WI38 (cell line): ENCODE data around the gene FNTB.
A peak's percentile ranks its signal among the peaks of the same experiment; 100 is the strongest.

ENCODE experiments used
- H3K4me3 ChIP-seq: 2 replicates; pipeline ENCODE4 v1.5.1; 2011; ENCODE audit warnings: low read depth, mild to moderate bottlenecking, control low read depth, low read length
- TF ChIP-seq, protein P1 (sequence below): IDR thresholded peaks from 2 replicates; pipeline ENCODE4 v1.5.1; 2012; ENCODE audit warnings: low read depth, mild to moderate bottlenecking, control low read depth, low read length

The FNTB gene, protein sequence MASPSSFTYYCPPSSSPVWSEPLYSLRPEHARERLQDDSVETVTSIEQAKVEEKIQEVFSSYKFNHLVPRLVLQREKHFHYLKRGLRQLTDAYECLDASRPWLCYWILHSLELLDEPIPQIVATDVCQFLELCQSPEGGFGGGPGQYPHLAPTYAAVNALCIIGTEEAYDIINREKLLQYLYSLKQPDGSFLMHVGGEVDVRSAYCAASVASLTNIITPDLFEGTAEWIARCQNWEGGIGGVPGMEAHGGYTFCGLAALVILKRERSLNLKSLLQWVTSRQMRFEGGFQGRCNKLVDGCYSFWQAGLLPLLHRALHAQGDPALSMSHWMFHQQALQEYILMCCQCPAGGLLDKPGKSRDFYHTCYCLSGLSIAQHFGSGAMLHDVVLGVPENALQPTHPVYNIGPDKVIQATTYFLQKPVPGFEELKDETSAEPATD

DNA sequence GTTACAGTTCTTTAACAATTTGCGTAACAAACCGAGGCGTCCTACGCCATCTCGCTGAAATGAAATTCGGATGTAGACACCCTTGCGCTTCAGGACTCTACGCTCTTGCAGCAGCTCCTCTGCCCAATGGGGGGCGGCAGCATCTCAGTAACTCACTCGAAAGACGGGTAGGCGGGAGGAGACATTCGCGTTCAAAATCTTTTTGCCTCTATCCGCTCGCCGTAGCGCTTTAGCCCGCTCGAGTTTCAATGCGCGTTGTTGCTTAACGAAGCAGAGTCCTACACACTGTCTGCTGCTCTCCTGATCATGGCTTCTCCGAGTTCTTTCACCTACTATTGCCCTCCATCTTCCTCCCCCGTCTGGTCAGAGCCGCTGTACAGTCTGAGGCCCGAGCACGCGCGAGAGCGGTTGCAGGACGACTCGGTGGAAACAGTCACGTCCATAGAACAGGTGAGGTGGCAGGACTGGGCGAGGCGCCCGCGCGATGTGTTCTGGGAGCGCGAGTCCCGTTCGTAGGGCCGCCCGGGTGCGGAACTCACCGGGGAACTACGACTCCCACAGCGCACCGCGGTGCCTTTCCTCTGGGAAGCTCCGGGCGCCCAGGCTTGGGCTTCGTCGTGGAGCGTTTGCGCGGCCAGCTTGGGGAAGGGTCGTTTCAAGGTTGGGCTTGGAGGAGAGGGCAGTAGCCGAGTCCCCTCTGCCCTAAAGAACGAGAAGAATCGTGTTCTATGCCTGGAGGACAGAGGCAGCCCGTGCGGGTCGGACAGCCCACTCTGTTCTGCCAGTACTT is at the start of gene FNTB:
Gene FNTB, plus strand, starts transcription at position 248 of the 790 bp plus-strand sequence. Its CDS starts 59 bp downstream, at position 307.
- H3K4me3 ChIP-seq, result peak within 1 kb of the TSS; percentile 96
- TF ChIP-seq, protein P1, sequence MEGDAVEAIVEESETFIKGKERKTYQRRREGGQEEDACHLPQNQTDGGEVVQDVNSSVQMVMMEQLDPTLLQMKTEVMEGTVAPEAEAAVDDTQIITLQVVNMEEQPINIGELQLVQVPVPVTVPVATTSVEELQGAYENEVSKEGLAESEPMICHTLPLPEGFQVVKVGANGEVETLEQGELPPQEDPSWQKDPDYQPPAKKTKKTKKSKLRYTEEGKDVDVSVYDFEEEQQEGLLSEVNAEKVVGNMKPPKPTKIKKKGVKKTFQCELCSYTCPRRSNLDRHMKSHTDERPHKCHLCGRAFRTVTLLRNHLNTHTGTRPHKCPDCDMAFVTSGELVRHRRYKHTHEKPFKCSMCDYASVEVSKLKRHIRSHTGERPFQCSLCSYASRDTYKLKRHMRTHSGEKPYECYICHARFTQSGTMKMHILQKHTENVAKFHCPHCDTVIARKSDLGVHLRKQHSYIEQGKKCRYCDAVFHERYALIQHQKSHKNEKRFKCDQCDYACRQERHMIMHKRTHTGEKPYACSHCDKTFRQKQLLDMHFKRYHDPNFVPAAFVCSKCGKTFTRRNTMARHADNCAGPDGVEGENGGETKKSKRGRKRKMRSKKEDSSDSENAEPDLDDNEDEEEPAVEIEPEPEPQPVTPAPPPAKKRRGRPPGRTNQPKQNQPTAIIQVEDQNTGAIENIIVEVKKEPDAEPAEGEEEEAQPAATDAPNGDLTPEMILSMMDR, result peak; percentile 80

DNA sequence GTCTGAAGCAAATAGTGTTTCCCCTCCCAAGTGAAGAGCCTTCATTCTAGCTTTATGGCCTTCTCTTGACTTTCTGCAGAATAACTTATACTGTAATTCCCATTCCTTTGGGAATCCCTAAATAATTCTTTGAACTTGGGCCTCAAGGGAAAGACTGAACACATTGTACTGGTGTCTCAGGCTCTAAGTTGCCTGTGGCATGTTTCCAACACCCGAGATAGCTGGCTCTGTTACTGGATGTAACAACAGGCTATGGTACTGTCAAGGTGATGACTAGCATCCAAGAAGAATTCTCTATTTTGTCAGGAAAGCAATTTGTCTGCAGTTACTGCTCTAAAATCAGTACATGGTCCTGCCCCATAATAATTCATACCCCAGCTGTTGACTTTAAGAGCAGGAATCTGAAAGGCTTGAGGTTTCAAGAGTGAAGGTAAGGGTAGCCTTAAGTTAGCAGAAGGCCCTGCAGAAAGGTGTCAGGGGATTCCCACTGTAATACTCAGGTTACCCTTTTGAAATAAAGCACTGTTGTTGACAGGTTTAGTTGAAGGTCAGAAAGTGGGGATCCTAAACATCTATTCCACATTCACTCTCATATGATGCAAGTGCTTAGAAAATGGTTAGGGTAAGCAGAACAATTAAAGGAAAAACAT is 49.4 kb upstream of the FNTB start:
- TF ChIP-seq, protein P1, result no peak
- no peak overlapping the region for H3K4me3 ChIP-seq

DNA sequence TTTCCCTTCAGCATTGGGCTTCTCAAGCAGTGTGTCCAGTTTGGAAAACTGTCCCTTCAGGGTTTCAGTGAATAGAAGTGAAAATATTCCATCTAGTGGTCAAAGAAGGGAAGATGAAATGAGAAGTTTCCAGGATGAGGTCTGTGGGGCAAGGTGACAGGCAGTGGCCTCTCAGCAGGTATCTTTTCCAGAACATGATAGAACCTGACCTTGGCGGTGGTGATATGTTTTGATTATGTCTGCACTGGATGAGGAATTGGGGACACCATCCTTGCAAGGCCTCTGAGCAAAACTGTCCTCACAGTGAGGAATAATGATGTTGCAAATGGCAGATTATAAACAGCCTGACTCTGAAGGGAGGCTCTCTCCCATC is 48.9 kb upstream of the FNTB start:
- no peak overlapping the region for H3K4me3 ChIP-seq
- TF ChIP-seq, protein P1, result peak; percentile 9; the same call in 1 of the 2 replicates

DNA sequence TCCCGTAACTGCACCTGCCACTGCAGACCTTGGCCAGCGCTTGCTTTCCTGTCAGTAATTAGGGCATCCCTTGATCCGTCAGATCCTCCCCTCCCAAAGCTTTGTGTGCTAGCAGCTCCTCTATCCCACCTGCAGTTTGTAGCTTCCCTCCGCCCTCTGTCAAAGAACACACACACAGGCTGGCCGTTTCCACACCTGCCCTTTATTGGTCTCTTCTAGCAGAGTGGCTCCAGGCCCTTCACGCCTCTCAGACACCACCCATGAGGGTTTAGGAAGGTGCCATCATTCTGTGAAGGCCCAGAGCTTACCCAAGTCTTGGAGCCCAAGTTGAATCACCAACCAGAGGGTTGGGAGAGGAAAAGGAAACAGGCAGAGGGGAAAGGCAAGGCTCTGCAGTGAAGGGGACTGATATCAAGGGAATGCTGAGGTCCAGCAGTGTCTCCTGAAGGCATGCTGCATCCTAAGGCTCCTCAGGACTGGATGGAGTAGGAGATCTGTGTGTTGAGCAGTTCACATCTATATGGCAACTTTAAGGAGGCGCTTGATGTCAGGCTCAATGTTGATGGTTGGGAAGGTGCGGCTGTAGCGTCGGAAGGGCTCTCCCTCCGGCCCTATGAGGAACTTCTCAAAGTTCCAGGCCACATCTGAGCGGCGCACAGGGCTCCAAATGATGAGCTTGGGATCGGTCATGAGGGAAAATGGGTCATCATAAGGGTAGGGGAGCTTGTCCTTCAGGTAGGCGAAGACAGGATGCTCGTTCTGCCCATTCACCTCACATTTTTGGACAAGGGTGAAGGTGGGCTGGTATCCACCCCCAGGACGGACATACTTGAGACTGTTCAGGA is 47.5 kb upstream of the FNTB start:
- H3K4me3 ChIP-seq, result no peak overlapping the region
- TF ChIP-seq, protein P1, result no peak

DNA sequence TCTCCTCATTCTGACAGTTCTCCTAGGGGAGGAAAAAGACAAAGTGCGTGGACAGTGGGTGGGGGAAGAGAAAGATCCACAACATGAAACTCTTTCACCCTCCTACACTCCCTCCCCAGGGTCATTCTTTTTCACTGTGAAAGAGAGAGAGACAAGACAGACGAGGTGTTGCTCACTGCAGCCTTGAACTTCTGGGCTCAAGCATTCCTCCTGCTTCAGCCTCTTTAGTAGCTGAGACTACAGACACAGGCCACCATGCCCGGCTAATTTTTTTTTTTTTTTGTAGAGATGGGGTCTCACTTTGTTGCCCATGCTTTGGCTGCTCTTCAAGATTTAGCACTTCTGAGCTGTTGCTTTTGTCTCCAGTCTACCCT is 46.9 kb upstream of the FNTB start:
- no peak overlapping the region for H3K4me3 ChIP-seq
- TF ChIP-seq, protein P1, result no peak

DNA sequence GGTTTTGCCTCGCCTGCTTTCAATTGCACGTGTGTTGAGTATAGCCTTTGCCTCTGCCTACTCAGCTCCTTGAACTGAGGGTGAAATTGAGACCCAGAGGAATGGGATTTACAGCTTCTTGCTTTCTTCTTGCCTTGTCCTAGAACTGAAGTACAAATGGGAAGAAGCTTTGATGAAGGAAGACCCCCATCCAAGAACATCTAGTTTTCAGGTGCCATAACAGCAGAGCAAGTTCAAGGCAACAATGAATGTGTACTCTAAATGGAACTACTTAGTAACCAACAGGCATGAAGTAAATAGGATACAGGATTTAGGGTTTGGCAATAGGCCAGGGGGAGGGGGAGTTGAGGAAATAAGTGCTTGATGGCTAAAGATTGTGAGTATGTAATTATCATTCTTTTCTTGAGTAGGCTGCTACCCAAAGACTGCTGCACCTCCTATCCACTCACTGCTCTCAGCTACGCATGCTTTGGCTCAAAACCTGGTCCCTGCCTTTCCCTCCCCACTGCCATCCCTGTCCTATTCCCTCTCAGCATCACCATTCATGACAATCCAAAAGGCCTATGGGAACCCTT is 46.3 kb upstream of the FNTB start:
- H3K4me3 ChIP-seq, result no peak overlapping the region
- TF ChIP-seq, protein P1, result no peak
